Sigmoid colon (tissue), 3 donors: ENCODE results near the gene ID3.

Experiments used
- POLR2A ChIP-seq, 2 donors: fragments of 450-650 bp; IDR thresholded peaks; one replicate each; pipeline ENCODE4 v1.6.1; 2016; ENCODE audit warnings: antibody characterized with exemption in 2 of 2, mild to moderate bottlenecking in 2 of 2, moderate library complexity in 2 of 2
- TF ChIP-seq, protein P1 (sequence below), 4 experiments: fragments of 450-650 bp in 3 of 4; fragments of 200-600 bp in 1 of 4; IDR thresholded peaks; one replicate each; pipeline ENCODE4 v1.5.1; 2016 to 2019; ENCODE audit warnings: antibody characterized with exemption in 4 of 4, mild to moderate bottlenecking in 3 of 4, moderate library complexity in 2 of 4

DNA sequence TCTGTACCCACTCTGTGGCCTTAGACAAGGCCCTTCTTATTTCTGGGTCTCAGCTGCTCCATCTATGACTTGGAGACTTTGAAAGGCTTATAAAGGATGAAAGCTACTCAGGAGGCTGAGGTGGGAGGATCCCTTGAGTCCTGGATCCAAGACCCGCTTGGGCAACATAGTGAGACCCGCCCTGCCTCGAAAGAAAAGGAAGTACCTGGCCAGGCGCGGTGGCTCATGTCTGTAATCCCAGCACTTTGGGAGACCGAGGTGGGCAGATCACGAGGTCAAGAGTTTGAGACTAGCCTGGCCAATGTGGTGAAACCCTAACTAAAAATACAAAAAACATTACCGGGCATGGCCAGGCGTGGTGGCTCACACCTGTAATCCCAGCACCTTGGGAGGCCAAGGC lies 13.4 kb downstream of the ID3 start:
- TF ChIP-seq POLR2A (IDR thresholded peaks at IDR 0.05): no peak
- TF ChIP-seq, protein P1, sequence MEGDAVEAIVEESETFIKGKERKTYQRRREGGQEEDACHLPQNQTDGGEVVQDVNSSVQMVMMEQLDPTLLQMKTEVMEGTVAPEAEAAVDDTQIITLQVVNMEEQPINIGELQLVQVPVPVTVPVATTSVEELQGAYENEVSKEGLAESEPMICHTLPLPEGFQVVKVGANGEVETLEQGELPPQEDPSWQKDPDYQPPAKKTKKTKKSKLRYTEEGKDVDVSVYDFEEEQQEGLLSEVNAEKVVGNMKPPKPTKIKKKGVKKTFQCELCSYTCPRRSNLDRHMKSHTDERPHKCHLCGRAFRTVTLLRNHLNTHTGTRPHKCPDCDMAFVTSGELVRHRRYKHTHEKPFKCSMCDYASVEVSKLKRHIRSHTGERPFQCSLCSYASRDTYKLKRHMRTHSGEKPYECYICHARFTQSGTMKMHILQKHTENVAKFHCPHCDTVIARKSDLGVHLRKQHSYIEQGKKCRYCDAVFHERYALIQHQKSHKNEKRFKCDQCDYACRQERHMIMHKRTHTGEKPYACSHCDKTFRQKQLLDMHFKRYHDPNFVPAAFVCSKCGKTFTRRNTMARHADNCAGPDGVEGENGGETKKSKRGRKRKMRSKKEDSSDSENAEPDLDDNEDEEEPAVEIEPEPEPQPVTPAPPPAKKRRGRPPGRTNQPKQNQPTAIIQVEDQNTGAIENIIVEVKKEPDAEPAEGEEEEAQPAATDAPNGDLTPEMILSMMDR (IDR thresholded peaks at IDR 0.05): no peak
